ENCODE data around the gene AKR1E2.

DNA sequence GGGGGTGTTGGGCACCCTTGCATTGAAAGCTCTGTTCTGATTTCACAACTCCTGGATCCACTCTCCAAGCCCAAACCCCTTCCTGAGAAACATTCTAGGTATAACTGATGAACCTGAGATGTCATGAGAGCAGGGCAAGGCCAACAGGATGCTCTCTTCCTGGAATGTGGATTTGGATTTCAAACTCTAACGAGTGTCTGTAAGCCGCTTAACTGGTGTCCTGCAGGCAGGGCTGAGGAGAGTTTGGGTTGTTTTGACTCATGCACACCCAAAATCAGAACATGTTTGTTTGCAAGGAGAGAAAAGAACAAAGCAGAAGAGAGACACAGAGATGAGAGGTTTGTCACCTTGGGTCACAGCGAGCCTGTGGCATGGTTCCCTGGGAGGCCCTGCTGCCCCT, 24.6 kb upstream of the AKR1E2 start:
- TF ChIP-seq CTCF (IDR thresholded peaks at IDR 0.05) (no peak), POLR2A (IDR thresholded peaks at IDR 0.05) (no peak)
